ENCODE measurements around the gene ST3GAL2.

ST3GAL2 gene

GRCh38 chr16:70359552-70359951 lies 79.3 kb downstream of the ST3GAL2 start:
- TF ChIP-seq SPI1 (IDR thresholded peaks at IDR 0.05; ENCODE audit: borderline replicate concordance, low read depth) (no peak), GABPA (IDR thresholded peaks at IDR 0.05; ENCODE audit: low read depth) (no peak), POLR2AphosphoS5 (IDR thresholded peaks at IDR 0.05; ENCODE audit: low read depth) (no peak)
- TF ChIP-seq, protein P1, sequence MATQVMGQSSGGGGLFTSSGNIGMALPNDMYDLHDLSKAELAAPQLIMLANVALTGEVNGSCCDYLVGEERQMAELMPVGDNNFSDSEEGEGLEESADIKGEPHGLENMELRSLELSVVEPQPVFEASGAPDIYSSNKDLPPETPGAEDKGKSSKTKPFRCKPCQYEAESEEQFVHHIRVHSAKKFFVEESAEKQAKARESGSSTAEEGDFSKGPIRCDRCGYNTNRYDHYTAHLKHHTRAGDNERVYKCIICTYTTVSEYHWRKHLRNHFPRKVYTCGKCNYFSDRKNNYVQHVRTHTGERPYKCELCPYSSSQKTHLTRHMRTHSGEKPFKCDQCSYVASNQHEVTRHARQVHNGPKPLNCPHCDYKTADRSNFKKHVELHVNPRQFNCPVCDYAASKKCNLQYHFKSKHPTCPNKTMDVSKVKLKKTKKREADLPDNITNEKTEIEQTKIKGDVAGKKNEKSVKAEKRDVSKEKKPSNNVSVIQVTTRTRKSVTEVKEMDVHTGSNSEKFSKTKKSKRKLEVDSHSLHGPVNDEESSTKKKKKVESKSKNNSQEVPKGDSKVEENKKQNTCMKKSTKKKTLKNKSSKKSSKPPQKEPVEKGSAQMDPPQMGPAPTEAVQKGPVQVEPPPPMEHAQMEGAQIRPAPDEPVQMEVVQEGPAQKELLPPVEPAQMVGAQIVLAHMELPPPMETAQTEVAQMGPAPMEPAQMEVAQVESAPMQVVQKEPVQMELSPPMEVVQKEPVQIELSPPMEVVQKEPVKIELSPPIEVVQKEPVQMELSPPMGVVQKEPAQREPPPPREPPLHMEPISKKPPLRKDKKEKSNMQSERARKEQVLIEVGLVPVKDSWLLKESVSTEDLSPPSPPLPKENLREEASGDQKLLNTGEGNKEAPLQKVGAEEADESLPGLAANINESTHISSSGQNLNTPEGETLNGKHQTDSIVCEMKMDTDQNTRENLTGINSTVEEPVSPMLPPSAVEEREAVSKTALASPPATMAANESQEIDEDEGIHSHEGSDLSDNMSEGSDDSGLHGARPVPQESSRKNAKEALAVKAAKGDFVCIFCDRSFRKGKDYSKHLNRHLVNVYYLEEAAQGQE (IDR thresholded peaks at IDR 0.05; ENCODE audit: insufficient replicate concordance, low read depth), result no peak
- TF ChIP-seq, protein P2, sequence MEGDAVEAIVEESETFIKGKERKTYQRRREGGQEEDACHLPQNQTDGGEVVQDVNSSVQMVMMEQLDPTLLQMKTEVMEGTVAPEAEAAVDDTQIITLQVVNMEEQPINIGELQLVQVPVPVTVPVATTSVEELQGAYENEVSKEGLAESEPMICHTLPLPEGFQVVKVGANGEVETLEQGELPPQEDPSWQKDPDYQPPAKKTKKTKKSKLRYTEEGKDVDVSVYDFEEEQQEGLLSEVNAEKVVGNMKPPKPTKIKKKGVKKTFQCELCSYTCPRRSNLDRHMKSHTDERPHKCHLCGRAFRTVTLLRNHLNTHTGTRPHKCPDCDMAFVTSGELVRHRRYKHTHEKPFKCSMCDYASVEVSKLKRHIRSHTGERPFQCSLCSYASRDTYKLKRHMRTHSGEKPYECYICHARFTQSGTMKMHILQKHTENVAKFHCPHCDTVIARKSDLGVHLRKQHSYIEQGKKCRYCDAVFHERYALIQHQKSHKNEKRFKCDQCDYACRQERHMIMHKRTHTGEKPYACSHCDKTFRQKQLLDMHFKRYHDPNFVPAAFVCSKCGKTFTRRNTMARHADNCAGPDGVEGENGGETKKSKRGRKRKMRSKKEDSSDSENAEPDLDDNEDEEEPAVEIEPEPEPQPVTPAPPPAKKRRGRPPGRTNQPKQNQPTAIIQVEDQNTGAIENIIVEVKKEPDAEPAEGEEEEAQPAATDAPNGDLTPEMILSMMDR (IDR thresholded peaks at IDR 0.05; ENCODE audit: insufficient read depth, low read length), result no peak
- Histone ChIP-seq H3K4me3 (replicated peaks; ENCODE audit: insufficient read depth, low read length) (no peak overlapping the region), H3K27me3 (ENCODE audit: insufficient read depth, poor library complexity, severe bottlenecking) (no peaks in the 10 kb centered on the region), H3K27ac (replicated peaks) (no peak overlapping the region)
- DNase-seq (ENCODE audit: low read depth in 1 of 2, low spot score in 1 of 2), result no peak

DNA sequence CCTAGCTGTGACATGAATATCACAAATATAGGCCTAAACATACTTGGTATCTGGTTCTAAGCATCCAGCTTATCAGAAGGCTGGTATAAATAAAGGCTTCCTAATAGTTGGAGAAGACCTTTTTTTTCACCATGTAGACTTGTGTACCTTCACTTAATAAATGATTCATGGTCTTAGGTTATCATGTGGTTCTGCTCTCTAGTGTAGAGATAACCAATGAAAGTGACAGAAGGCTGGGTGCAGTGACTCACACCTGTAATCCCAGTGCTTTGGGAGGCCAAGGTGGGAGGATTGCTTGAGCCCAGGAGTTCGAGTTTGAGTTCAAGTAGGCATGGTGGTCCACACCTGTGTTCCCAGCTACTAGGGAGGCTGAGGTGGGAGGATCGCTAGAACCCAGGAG lies 89.1 kb downstream of the ST3GAL2 start:
- Histone ChIP-seq H3K27ac (replicated peaks) (no peak overlapping the region), H3K27me3 (ENCODE audit: insufficient read depth, poor library complexity, severe bottlenecking) (no peaks in the 10 kb centered on the region), H3K4me3 (replicated peaks; ENCODE audit: insufficient read depth, low read length) (no peak overlapping the region)
- DNase-seq (ENCODE audit: low read depth in 1 of 2, low spot score in 1 of 2), result no peak
- no peak for TF ChIP-seq POLR2AphosphoS5 (IDR thresholded peaks at IDR 0.05; ENCODE audit: low read depth)
- TF ChIP-seq, protein P2 (IDR thresholded peaks at IDR 0.05; ENCODE audit: insufficient read depth, low read length), result no peak
- TF ChIP-seq GABPA (IDR thresholded peaks at IDR 0.05; ENCODE audit: low read depth), result no peak
- no peak for TF ChIP-seq SPI1 (IDR thresholded peaks at IDR 0.05; ENCODE audit: borderline replicate concordance, low read depth)
- TF ChIP-seq, protein P1 (IDR thresholded peaks at IDR 0.05; ENCODE audit: insufficient replicate concordance, low read depth), result no peak

DNA sequence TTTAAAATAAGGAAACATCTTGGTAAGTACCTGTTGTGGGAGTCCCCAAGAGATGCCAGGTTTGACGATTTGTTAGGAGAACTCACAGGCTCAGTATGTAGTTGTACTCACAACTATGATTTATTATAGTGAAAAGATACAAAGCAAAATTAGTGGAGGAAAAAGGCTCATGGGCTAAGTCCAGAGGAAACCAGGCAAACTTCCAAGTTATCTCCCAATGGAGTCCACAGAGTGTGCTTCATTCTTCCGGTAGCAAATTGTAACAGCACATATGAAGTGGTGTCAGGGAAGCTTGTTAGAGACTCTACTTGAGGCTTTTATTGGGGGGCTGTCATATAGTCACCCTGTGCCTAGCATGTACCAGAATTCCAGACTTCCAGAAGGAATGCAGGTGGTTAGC lies 89.9 kb downstream of the ST3GAL2 start:
- Histone ChIP-seq H3K27ac (replicated peaks) (no peak overlapping the region), H3K27me3 (ENCODE audit: insufficient read depth, poor library complexity, severe bottlenecking) (no peaks in the 10 kb centered on the region), H3K4me3 (replicated peaks; ENCODE audit: insufficient read depth, low read length) (no peak overlapping the region)
- TF ChIP-seq POLR2AphosphoS5 (IDR thresholded peaks at IDR 0.05; ENCODE audit: low read depth) (no peak), SPI1 (IDR thresholded peaks at IDR 0.05; ENCODE audit: borderline replicate concordance, low read depth) (no peak), GABPA (IDR thresholded peaks at IDR 0.05; ENCODE audit: low read depth) (no peak)
- TF ChIP-seq, protein P2 (IDR thresholded peaks at IDR 0.05; ENCODE audit: insufficient read depth, low read length), result no peak
- TF ChIP-seq, protein P1 (IDR thresholded peaks at IDR 0.05; ENCODE audit: insufficient replicate concordance, low read depth), result no peak
- DNase-seq (ENCODE audit: low read depth in 1 of 2, low spot score in 1 of 2), result no peak

All from HL-60 (cell line).